ENCODE data around the gene KYNU. TPM values are rescaled to one million over a fixed set of nuclear protein-coding genes. Genes with fewer than 3 reads are reported as not detected.
A peak's percentile ranks its signal among the peaks of the same experiment; 100 is the strongest.

KYNU gene
- total and polyA plus RNA-seq, 10 of the 15 experiments (the other 5 are each of a cell fraction or from before 2014, with no cell fraction given) = 31.3 to 101 (median 38.3) TPM

DNA sequence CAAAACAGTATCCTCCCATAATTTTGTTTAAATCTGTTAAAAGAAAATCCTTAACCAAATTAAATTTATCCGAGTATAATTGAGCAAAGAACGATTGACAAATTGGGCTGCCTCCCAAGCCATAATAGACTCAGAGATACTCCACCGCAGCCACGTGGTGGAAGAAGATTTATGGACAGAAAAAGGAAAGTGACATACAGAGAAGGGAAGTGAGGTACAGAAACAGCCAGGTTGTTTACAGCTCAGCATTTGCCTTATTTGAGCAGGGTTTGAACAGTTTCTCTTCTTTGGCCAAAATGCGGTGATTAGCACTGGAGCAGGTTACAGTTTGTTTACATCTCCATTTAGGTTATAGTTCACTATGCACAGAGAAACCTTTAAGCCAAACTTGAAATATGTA, 60.8 kb downstream of the KYNU start (continued):
- TF ChIP-seq, protein P1, sequence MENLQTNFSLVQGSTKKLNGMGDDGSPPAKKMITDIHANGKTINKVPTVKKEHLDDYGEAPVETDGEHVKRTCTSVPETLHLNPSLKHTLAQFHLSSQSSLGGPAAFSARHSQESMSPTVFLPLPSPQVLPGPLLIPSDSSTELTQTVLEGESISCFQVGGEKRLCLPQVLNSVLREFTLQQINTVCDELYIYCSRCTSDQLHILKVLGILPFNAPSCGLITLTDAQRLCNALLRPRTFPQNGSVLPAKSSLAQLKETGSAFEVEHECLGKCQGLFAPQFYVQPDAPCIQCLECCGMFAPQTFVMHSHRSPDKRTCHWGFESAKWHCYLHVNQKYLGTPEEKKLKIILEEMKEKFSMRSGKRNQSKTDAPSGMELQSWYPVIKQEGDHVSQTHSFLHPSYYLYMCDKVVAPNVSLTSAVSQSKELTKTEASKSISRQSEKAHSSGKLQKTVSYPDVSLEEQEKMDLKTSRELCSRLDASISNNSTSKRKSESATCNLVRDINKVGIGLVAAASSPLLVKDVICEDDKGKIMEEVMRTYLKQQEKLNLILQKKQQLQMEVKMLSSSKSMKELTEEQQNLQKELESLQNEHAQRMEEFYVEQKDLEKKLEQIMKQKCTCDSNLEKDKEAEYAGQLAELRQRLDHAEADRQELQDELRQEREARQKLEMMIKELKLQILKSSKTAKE (IDR thresholded peaks at IDR 0.05; ENCODE audit: low read depth, poor library complexity, severe bottlenecking) = no peak

DNA sequence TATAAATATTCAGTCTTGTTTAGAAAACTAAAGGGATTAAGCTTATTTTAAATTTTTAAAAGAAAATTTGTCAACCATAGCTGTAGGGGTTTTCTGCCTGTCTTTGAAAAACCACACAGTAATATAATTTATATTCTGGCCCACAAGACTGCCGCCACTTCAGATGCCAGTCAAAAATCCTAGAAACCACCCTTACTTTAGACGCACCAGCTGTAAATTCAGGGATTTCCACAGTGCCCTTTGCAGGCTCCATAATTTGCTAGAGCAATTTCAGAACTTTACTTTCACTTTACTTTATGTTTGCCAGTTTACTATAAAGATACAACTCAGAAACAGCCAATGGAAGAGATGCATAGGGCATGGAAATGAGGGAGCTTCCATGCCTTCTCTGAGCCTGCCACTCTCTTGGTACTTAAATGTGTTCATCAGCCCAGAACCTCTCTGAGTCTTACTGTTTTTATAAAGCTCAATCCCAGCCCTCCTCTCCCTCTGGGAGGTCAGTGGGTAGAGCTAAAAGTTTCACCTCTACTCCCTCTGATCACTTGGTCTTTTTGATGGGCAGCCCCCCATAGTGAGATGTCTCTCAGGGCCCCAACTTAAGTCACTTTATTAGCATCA, 63.3 kb downstream of the KYNU start:
- H3K9ac ChIP-seq (ENCODE audit: control insufficient read depth, insufficient read depth, low read length) = no peak overlapping the region
- H3K36me3 ChIP-seq (ENCODE audit: control insufficient read depth in 2 of 2, insufficient read depth in 2 of 2, low read length in 1 of 2) = peaks cover 0 to 2% of the 10 kb centered on the region in 2 experiments; a peak in 1 of 4 replicates
- no peak overlapping the region for H3K4me3 ChIP-seq
- H3K27me3 ChIP-seq (replicated peaks in 1 of 2; ENCODE audit: control insufficient read depth in 2 of 2, insufficient read depth in 2 of 2, low read length in 1 of 2) = no peaks in the 10 kb centered on the region
- RAD21 ChIA-PET (ENCODE audit: unreplicated experiment) = interaction anchor here (1.0 to 2.7 kb wide), 7 partner anchors 17 to 64 kb away, joined by 3 to 16 read pairs (median 7); partner anchors contain the start of gene KYNU
- BruUV-seq (replicated peaks) = no TSS peak
- H4K20me1 ChIP-seq (ENCODE audit: control insufficient read depth, insufficient read depth) = no peaks in the 10 kb centered on the region
- SMC1A ChIA-PET (ENCODE audit: uncharacterized antibody, unreplicated experiment) = interaction anchor here (0.6 to 4.1 kb wide), 19 partner anchors 10 to 148 kb away, joined by 3 to 28 read pairs (median 5); partner anchors contain the start of gene KYNU
- intact Hi-C loops (cut with micrococcal nuclease; ENCODE audit: unreplicated experiment) (no loop called here), in situ Hi-C loops (cut with MboI) (no loop called here)
- no peaks in the 10 kb centered on the region for H3K9me3 ChIP-seq (replicated peaks; ENCODE audit: control insufficient read depth, insufficient read depth, low read length)
- no peaks in the 10 kb centered on the region for H3K79me2 ChIP-seq (ENCODE audit: control insufficient read depth, insufficient read depth, low read length)
- ATAC-seq (peak; percentile 76), FAIRE-seq (no peak), DNase-seq (ENCODE audit: low read depth, low spot score) (no peak)
- peak overlapping the region; percentile 25; the same call in 1 of the 2 replicates for H2AFZ ChIP-seq (ENCODE audit: control insufficient read depth, low read depth, low read length)
- TF ChIP-seq, protein P2, sequence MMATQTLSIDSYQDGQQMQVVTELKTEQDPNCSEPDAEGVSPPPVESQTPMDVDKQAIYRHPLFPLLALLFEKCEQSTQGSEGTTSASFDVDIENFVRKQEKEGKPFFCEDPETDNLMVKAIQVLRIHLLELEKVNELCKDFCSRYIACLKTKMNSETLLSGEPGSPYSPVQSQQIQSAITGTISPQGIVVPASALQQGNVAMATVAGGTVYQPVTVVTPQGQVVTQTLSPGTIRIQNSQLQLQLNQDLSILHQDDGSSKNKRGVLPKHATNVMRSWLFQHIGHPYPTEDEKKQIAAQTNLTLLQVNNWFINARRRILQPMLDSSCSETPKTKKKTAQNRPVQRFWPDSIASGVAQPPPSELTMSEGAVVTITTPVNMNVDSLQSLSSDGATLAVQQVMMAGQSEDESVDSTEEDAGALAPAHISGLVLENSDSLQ (IDR thresholded peaks at IDR 0.05) = peak; percentile 68; the same call in 1 of the 2 replicates
- TF ChIP-seq POLR2AphosphoS2 (IDR thresholded peaks at IDR 0.05; ENCODE audit: low read depth, low read length) = no peak
- peak; percentile 13; the same call in 1 of the 2 replicates for TF ChIP-seq IKZF1 (conservative IDR thresholded peaks at IDR 0.05)
- TF ChIP-seq, protein P3, sequence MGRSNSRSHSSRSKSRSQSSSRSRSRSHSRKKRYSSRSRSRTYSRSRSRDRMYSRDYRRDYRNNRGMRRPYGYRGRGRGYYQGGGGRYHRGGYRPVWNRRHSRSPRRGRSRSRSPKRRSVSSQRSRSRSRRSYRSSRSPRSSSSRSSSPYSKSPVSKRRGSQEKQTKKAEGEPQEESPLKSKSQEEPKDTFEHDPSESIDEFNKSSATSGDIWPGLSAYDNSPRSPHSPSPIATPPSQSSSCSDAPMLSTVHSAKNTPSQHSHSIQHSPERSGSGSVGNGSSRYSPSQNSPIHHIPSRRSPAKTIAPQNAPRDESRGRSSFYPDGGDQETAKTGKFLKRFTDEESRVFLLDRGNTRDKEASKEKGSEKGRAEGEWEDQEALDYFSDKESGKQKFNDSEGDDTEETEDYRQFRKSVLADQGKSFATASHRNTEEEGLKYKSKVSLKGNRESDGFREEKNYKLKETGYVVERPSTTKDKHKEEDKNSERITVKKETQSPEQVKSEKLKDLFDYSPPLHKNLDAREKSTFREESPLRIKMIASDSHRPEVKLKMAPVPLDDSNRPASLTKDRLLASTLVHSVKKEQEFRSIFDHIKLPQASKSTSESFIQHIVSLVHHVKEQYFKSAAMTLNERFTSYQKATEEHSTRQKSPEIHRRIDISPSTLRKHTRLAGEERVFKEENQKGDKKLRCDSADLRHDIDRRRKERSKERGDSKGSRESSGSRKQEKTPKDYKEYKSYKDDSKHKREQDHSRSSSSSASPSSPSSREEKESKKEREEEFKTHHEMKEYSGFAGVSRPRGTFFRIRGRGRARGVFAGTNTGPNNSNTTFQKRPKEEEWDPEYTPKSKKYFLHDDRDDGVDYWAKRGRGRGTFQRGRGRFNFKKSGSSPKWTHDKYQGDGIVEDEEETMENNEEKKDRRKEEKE (IDR thresholded peaks at IDR 0.05) = no peak
- no peak for TF ChIP-seq IRF4 (IDR thresholded peaks at IDR 0.05; ENCODE audit: low read depth, low read length)
- peak; percentile 11; the same call in 1 of the 2 replicates for TF ChIP-seq RUNX3 (IDR thresholded peaks at IDR 0.05; ENCODE audit: low read length)
- TF ChIP-seq TCF12 (IDR thresholded peaks at IDR 0.05; ENCODE audit: low read depth, low read length) = no peak
- POLR2A ChIA-PET = interaction anchor here (0.7 to 2.1 kb wide), 4 partner anchors 25 to 63 kb away, joined by 3 to 9 read pairs (median 4); partner anchors contain the start of gene KYNU
- no peak overlapping the region for H3K4me2 ChIP-seq (ENCODE audit: control insufficient read depth, insufficient read depth)
- CTCF ChIA-PET = interaction anchor here (0.5 to 2.1 kb wide), 14 partner anchors 8 to 151 kb away, joined by 3 to 15 read pairs (median 4); no protein-coding TSS in a partner anchor
- no peaks in the 10 kb centered on the region for H3K4me1 ChIP-seq (ENCODE audit: control insufficient read depth, insufficient read depth, low read length)
- WGBS (ENCODE audit: insufficient coverage, insufficient replicate concordance, low lambda C conversion rate, missing lambda C conversion rate) = 11% methylated on average over 2 of the region's 2 CpGs
- no peak overlapping the region for H3K27ac ChIP-seq (ENCODE audit: control insufficient read depth, insufficient read depth)
